A673 (cell line): ENCODE measurements around the gene LRRC8C. TPM values are rescaled to one million over a fixed set of nuclear protein-coding genes. Genes with fewer than 3 reads are reported as not detected.

Experiments used
- BruUV-seq: library from RNA; stranded (reverse); fragments of 400-500 nt; replicated peaks from 2 replicates; lab custom pipeline; 2021; lab: Mats Ljungman, UMichigan
- CTCF ChIA-PET: fragments of 300-600 bp; sonication (Branson Sonifier 250); formaldehyde crosslinking; loops from one replicate; lab custom pipeline; 2022; ENCODE audit warnings: antibody characterized with exemption; lab: Charles Lee
- POLR2A ChIA-PET: fragments of 300-600 bp; sonication (Branson Sonifier 250); formaldehyde crosslinking; loops from one replicate; lab custom pipeline; 2022; ENCODE audit warnings: antibody characterized with exemption; ENCODE audit not compliant: low non-redundant PET; lab: Charles Lee
- DNase-seq: peaks from one replicate; pipeline ENCODE4 v3.0.0-alpha.2; 2015; ENCODE audit warnings: low spot score
- H3K27ac ChIP-seq: fragments of 200-600 bp; sonication (generic); 2 replicates; pipeline ENCODE4 v1.5.1; 2016; ENCODE audit warnings: mixed run types, low read depth, mild to moderate bottlenecking, mixed read lengths, antibody characterized with exemption, low read length; ENCODE audit not compliant: poor library complexity, severe bottlenecking
- H3K27me3 ChIP-seq: fragments of 200-600 bp; sonication (generic); replicated peaks from 2 replicates; pipeline ENCODE4 v1.6.1; 2017; ENCODE audit warnings: mixed run types, low read depth, mild to moderate bottlenecking, mixed read lengths, antibody characterized with exemption, low read length; ENCODE audit not compliant: insufficient read depth, poor library complexity
- H3K36me3 ChIP-seq: fragments of 200-600 bp; sonication (generic); 2 replicates; pipeline ENCODE4 v1.6.1; 2016; ENCODE audit warnings: mixed run types, mild to moderate bottlenecking, mixed read lengths, antibody characterized with exemption, low read length; ENCODE audit not compliant: insufficient read depth, poor library complexity, severe bottlenecking
- H3K4me1 ChIP-seq: fragments of 200-600 bp; sonication (generic); 2 replicates; pipeline ENCODE4 v1.6.1; 2017; ENCODE audit warnings: mixed run types, mild to moderate bottlenecking, mixed read lengths, antibody characterized with exemption, low read length; ENCODE audit not compliant: insufficient read depth, poor library complexity, severe bottlenecking
- H3K4me3 ChIP-seq: fragments of 200-600 bp; sonication (generic); 2 replicates; pipeline ENCODE4 v1.5.1; 2016; ENCODE audit warnings: low read depth, mixed run types, mild to moderate bottlenecking, mixed read lengths, low read length; ENCODE audit not compliant: poor library complexity, severe bottlenecking
- H3K9me3 ChIP-seq: fragments of 200-600 bp; sonication (generic); 2 replicates; pipeline ENCODE4 v1.6.1; 2016; ENCODE audit warnings: mixed run types, low read depth, mild to moderate bottlenecking, mixed read lengths, antibody characterized with exemption, low read length; ENCODE audit not compliant: poor library complexity, severe bottlenecking
- CTCF ChIP-seq: fragments of 300-800, 200-600 bp; sonication (generic); conservative IDR thresholded peaks from 2 replicates; pipeline ENCODE4 v1.5.1; 2017; ENCODE audit warnings: low read depth, mild to moderate bottlenecking, antibody characterized with exemption, low read length, moderate library complexity, mixed read lengths
- EZH2 ChIP-seq: fragments of 200-600 bp; sonication (generic); IDR thresholded peaks from 2 replicates; pipeline ENCODE4 v1.6.1; 2017; ENCODE audit warnings: borderline replicate concordance, low read depth, mild to moderate bottlenecking, mixed read lengths, antibody characterized with exemption, low read length; ENCODE audit not compliant: poor library complexity, severe bottlenecking
- intact Hi-C: fragments of 100-400 bp; cut with micrococcal nuclease; formaldehyde crosslinking; loops from one replicate; pipeline ENCODE4 v1.10.0; 2022; ENCODE audit not compliant: unreplicated experiment
- total RNA-seq: library from RNA; stranded (reverse); gene quantifications from 2 replicates; pipeline ENCODE4 v1.2.3, GENCODE V29; 2021

Gene LRRC8C
- total RNA-seq, 1 experiment from 2014 or later, result 6.9 TPM

- DNase-seq, result no peak
- no peaks in the 10 kb centered on the region for H3K36me3 ChIP-seq
- no peaks in the 10 kb centered on the region for H3K4me1 ChIP-seq
- H3K9me3 ChIP-seq, result peaks cover 8% of the 10 kb centered on the region
- no peaks in the 10 kb centered on the region for H3K27me3 ChIP-seq
- intact Hi-C loops, result no loop called here
- no TSS peak for BruUV-seq
- H3K27ac ChIP-seq, result no peak overlapping the region
- TF ChIP-seq CTCF, result no peak
- TF ChIP-seq EZH2, result no peak
- ChIA-PET POLR2A (no interaction called here), CTCF (no interaction called here)
- no peak overlapping the region for H3K4me3 ChIP-seq
Measured at GRCh38 chr1:89667691-89668090, 34.8 kb downstream of the LRRC8C start.

- peaks cover 6% of the 10 kb centered on the region for H3K9me3 ChIP-seq
- H3K27me3 ChIP-seq, result no peaks in the 10 kb centered on the region
- ChIA-PET CTCF (no interaction called here), POLR2A (no interaction called here)
- H3K4me1 ChIP-seq, result no peaks in the 10 kb centered on the region
- no TSS peak for BruUV-seq
- no peak overlapping the region for H3K27ac ChIP-seq
- TF ChIP-seq EZH2, result no peak
- TF ChIP-seq CTCF, result no peak
- intact Hi-C loops, result no loop called here
- no peak for DNase-seq
- H3K4me3 ChIP-seq, result no peak overlapping the region
- H3K36me3 ChIP-seq, result no peaks in the 10 kb centered on the region
Measured at GRCh38 chr1:89668961-89669360, 36.0 kb downstream of the LRRC8C start.

GRCh38 chr1:89669441-89669840 lies 36.5 kb downstream of the LRRC8C start:
- intact Hi-C loops, result no loop called here
- BruUV-seq, result no TSS peak
- no peaks in the 10 kb centered on the region for H3K4me1 ChIP-seq
- peaks cover under 1% of the 10 kb centered on the region for H3K9me3 ChIP-seq
- H3K36me3 ChIP-seq, result no peaks in the 10 kb centered on the region
- no peaks in the 10 kb centered on the region for H3K27me3 ChIP-seq
- DNase-seq, result no peak
- ChIA-PET POLR2A (no interaction called here), CTCF (no interaction called here)
- H3K27ac ChIP-seq, result no peak overlapping the region
- no peak overlapping the region for H3K4me3 ChIP-seq
- no peak for TF ChIP-seq EZH2
- no peak for TF ChIP-seq CTCF
